IMR-90 (cell line): ENCODE data around the gene SOBP. TPM values are rescaled to one million over a fixed set of nuclear protein-coding genes. Genes with fewer than 3 reads are reported as not detected.

Source experiments
- ATAC-seq: fragments of 200-7000 bp; cut with Tn5 transposase; 2 replicates; pipeline ENCODE4 v1.9.1; 2020; ENCODE audit warnings: low read depth, mild to moderate bottlenecking, moderate library complexity
- BruUV-seq: library from RNA; stranded (reverse); fragments of 400-500 nt; replicated peaks from 2 replicates; lab custom pipeline; 2021; lab: Mats Ljungman, UMichigan
- CTCF ChIA-PET: fragments of 300-600 bp; formaldehyde crosslinking; extraction: SDS; loops from one replicate; lab custom pipeline; 2021; ENCODE audit warnings: antibody characterized with exemption; lab: Yijun Ruan, JAX
- POLR2A ChIA-PET: fragments of 300-600 bp; sonication (Branson Sonifier 250); formaldehyde crosslinking; loops from one replicate; lab custom pipeline; 2022; ENCODE audit warnings: antibody characterized with exemption; ENCODE audit not compliant: unreplicated experiment; lab: Charles Lee
- DNase-seq: peaks from one replicate; pipeline ENCODE4 v3.0.0; 2013
- H2AFZ ChIP-seq: replicated peaks from 2 replicates; pipeline ENCODE3; 2013; ENCODE audit warnings: low read length, mild to moderate bottlenecking; ENCODE audit not compliant: poor library complexity
- H2AK5ac ChIP-seq: 2 replicates; pipeline ENCODE4 v1.6.1; 2013; ENCODE audit warnings: low read depth, low read length, inconsistent platforms
- H2AK9ac ChIP-seq: replicated peaks from 2 replicates; pipeline ENCODE3; 2013; ENCODE audit warnings: mild to moderate bottlenecking, low read depth, low read length, moderate library complexity; ENCODE audit not compliant: poor library complexity
- H2BK120ac ChIP-seq: 2 replicates; pipeline ENCODE4 v1.6.1; 2013; ENCODE audit warnings: low read depth, low read length, inconsistent platforms
- H2BK15ac ChIP-seq: 3 replicates; pipeline ENCODE4 v1.6.1; 2013; ENCODE audit warnings: low read depth, low read length, inconsistent platforms
- H2BK20ac ChIP-seq: 2 replicates; pipeline ENCODE4 v1.6.1; 2013; ENCODE audit warnings: low read depth, mild to moderate bottlenecking, inconsistent platforms, low read length, moderate library complexity
- H2BK5ac ChIP-seq: 2 replicates; pipeline ENCODE4 v1.6.1; 2013; ENCODE audit warnings: mild to moderate bottlenecking, low read depth, low read length, inconsistent platforms; ENCODE audit not compliant: poor library complexity, severe bottlenecking
- H3K14ac ChIP-seq: replicated peaks from 2 replicates; pipeline ENCODE4 v1.6.1; 2013; ENCODE audit warnings: low read depth, low read length, inconsistent platforms
- H3K18ac ChIP-seq: 2 replicates; pipeline ENCODE4 v1.6.1; 2013; ENCODE audit warnings: low read depth, low read length, control low read depth
- H3K23ac ChIP-seq: 2 replicates; pipeline ENCODE4 v1.6.1; 2013; ENCODE audit warnings: low read depth, low read length, inconsistent platforms
- H3K27ac ChIP-seq: 2 replicates; pipeline ENCODE4 v1.5.1; 2013; ENCODE audit warnings: mild to moderate bottlenecking, control low read depth, low read length; ENCODE audit not compliant: insufficient read depth
- H3K27me3 ChIP-seq: 2 replicates; pipeline ENCODE4 v1.6.1; 2013; ENCODE audit warnings: low read length; ENCODE audit not compliant: control insufficient read depth, insufficient read depth
- H3K36me3 ChIP-seq: 2 replicates; pipeline ENCODE4 v1.6.1; 2013; ENCODE audit warnings: low read length, mixed read lengths; ENCODE audit not compliant: control insufficient read depth, insufficient read depth
- H3K4ac ChIP-seq: 2 replicates; pipeline ENCODE4 v1.6.1; 2013; ENCODE audit warnings: low read depth, low read length, inconsistent platforms
- H3K4me1 ChIP-seq: 2 replicates; pipeline ENCODE4 v1.6.1; 2013; ENCODE audit warnings: low read length, mixed read lengths; ENCODE audit not compliant: control insufficient read depth, insufficient read depth
- H3K4me2 ChIP-seq: 2 replicates; pipeline ENCODE4 v1.6.1; 2013; ENCODE audit warnings: low read depth, mild to moderate bottlenecking, control low read depth, low read length, moderate library complexity
- H3K4me3 ChIP-seq: 2 replicates; pipeline ENCODE4 v1.5.1; 2013; ENCODE audit warnings: low read depth, mild to moderate bottlenecking, control low read depth, low read length, moderate library complexity; ENCODE audit not compliant: insufficient read depth
- H3K56ac ChIP-seq: 2 replicates; pipeline ENCODE4 v1.6.1; 2013; ENCODE audit warnings: low read length, inconsistent platforms; ENCODE audit not compliant: insufficient read depth; ENCODE audit errors: extremely low read depth
- H3K79me1 ChIP-seq, 2 experiments: 2 replicates each; pipeline ENCODE4 v1.6.1; 2013; ENCODE audit warnings: low read length in 2 of 2, inconsistent platforms in 1 of 2, low read depth in 1 of 2
- H3K9ac ChIP-seq: 2 replicates; pipeline ENCODE4 v1.6.1; 2013; ENCODE audit warnings: low read depth, low read length, control low read depth
- H3K9me1 ChIP-seq: 2 replicates; pipeline ENCODE4 v1.6.1; 2013; ENCODE audit warnings: low read length, inconsistent platforms; ENCODE audit not compliant: insufficient read depth
- H3K9me3 ChIP-seq: 2 replicates; pipeline ENCODE4 v1.6.1; 2013; ENCODE audit warnings: low read length; ENCODE audit not compliant: control insufficient read depth, insufficient read depth
- H4K20me1 ChIP-seq: 2 replicates; pipeline ENCODE4 v1.6.1; 2013; ENCODE audit warnings: low read length, inconsistent platforms; ENCODE audit not compliant: insufficient read depth
- H4K5ac ChIP-seq: 2 replicates; pipeline ENCODE4 v1.6.1; 2013; ENCODE audit warnings: mild to moderate bottlenecking, low read depth, low read length, control low read depth
- H4K8ac ChIP-seq, 2 experiments: 2 replicates each; pipeline ENCODE4 v1.6.1; 2013; ENCODE audit warnings: low read depth in 2 of 2, low read length in 2 of 2, control low read depth in 1 of 2, inconsistent platforms in 1 of 2
- H4K91ac ChIP-seq: 2 replicates; pipeline ENCODE4 v1.6.1; 2013; ENCODE audit warnings: low read depth, low read length, inconsistent platforms; ENCODE audit not compliant: insufficient read depth
- BHLHE40 ChIP-seq: fragments of 150-350 bp; IDR thresholded peaks from 2 replicates; pipeline ENCODE4 v1.6.1; 2016; ENCODE audit warnings: mild to moderate bottlenecking, low read depth, low read length
- CEBPB ChIP-seq: IDR thresholded peaks from 2 replicates; pipeline ENCODE4 v1.6.1; 2012; ENCODE audit warnings: low read depth, low read length, improper control_type of control experiment
- CHD1 ChIP-seq: IDR thresholded peaks from 2 replicates; pipeline ENCODE4 v1.6.1; 2012; ENCODE audit warnings: low read depth, low read length, improper control_type of control experiment
- CTCF ChIP-seq: conservative IDR thresholded peaks from 2 replicates; pipeline ENCODE4 v1.5.1; 2012; ENCODE audit warnings: mild to moderate bottlenecking, low read depth, low read length, improper control_type of control experiment
- MAFK ChIP-seq: IDR thresholded peaks from 2 replicates; pipeline ENCODE4 v1.6.1; 2012; ENCODE audit warnings: low read depth, low read length, improper control_type of control experiment
- RAD21 ChIP-seq: IDR thresholded peaks from 2 replicates; pipeline ENCODE4 v1.6.1; 2012; ENCODE audit warnings: low read length, improper control_type of control experiment
- RCOR1 ChIP-seq: IDR thresholded peaks from 2 replicates; pipeline ENCODE4 v1.6.1; 2012; ENCODE audit warnings: mild to moderate bottlenecking, low read length, improper control_type of control experiment; ENCODE audit not compliant: insufficient replicate concordance
- RFX5 ChIP-seq: IDR thresholded peaks from 2 replicates; pipeline ENCODE4 v1.8.0; 2012; ENCODE audit warnings: low read depth, mild to moderate bottlenecking, low read length, moderate library complexity
- SMC3 ChIP-seq: fragments of 150-350 bp; IDR thresholded peaks from 2 replicates; pipeline ENCODE4 v1.6.1; 2016; ENCODE audit warnings: low read depth, mild to moderate bottlenecking, antibody characterized with exemption, low read length, moderate library complexity
- USF2 ChIP-seq: fragments of 150-350 bp; IDR thresholded peaks from 2 replicates; pipeline ENCODE4 v1.6.1; 2017; ENCODE audit warnings: mild to moderate bottlenecking, antibody characterized with exemption, low read length, low read depth
- WGBS, 2 experiments: methylation state at CpG; one replicate each; pipeline versions ENCODE4 v1.1.5 to v1.1.7; 2013; ENCODE audit warnings: missing lambda C conversion rate in 2 of 2; ENCODE audit not compliant: insufficient read length in 1 of 2; ENCODE audit errors: extremely low coverage in 2 of 2; 5-methylcytosine and 5-hydroxymethylcytosine counted together
- dilution Hi-C: fragments of 300-500 bp; cut with HindIII; formaldehyde crosslinking; loops from one replicate; pipeline ENCODE4 v1.14.3; 2018; ENCODE audit warnings: low sequenced_read_pairs; ENCODE audit not compliant: unreplicated experiment
- in situ Hi-C: fragments of 300-500 bp; cut with MboI; formaldehyde crosslinking; loops from 3 replicates; pipeline ENCODE4 v1.14.3; 2019; ENCODE audit warnings: low sequenced_read_pairs, inconsistent platforms, mixed read lengths
- intact Hi-C: fragments of 100-400 bp; cut with micrococcal nuclease; formaldehyde crosslinking; loops from 2 replicates; pipeline ENCODE4 v1.10.0; 2022
- polyA plus RNA-seq, 3 experiments: library from polyadenylated mRNA; depleted of rRNA; stranded (reverse); fragments of >200 nt; gene quantifications; 2 replicates each; pipeline ENCODE4 v1.2.3, GENCODE V29; 2012; ENCODE audit warnings: low replicate concordance in 1 of 3
- total RNA-seq: library from RNA; depleted of rRNA; stranded (reverse); fragments of >200 nt; gene quantifications from 2 replicates; pipeline ENCODE4 v1.2.3, GENCODE V29; 2012

SOBP gene
- total and polyA plus RNA-seq, 2 of the 4 experiments (the other 2 are of a cell fraction): 0.60 to 0.72 TPM

- TF ChIP-seq BHLHE40: no peak
- no peak for TF ChIP-seq CEBPB
Measured at GRCh38 chr6:107689951-107690642, 200.2 kb downstream of the SOBP start (continued).

GRCh38 chr6:107690643-107691061, 200.7 kb downstream of the SOBP start:
- Histone ChIP-seq H3K9me3 (no peaks in the 10 kb centered on the region), H2BK120ac (peak overlapping the region; percentile 73), H4K8ac (peak overlapping the region; percentile 38; a peak in 2 of 4 replicates), H3K9me1 (peaks cover 10% of the 10 kb centered on the region), H3K4me1 (peaks cover 23% of the 10 kb centered on the region), H3K9ac (no peak overlapping the region; the same call in 1 of the 2 replicates), H2AFZ (peak overlapping the region; percentile 89), H3K14ac (peak overlapping the region; percentile 52; the same call in 1 of the 2 replicates), H3K56ac (no peak overlapping the region; the same call in 1 of the 2 replicates), H3K4ac (peak overlapping the region; percentile 85; the same call in 1 of the 2 replicates), H3K18ac (0 out of 2 replicates have a peak overlapping the region, but pooled peaks have one; percentile 5), H3K27me3 (no peaks in the 10 kb centered on the region), H2AK5ac (peak overlapping the region; percentile 61; the same call in 1 of the 2 replicates), H3K27ac (peak overlapping the region; percentile 75), H3K23ac (peak overlapping the region; percentile 33; the same call in 1 of the 2 replicates), H4K91ac (peak overlapping the region; percentile 41; the same call in 1 of the 2 replicates), H4K5ac (peak overlapping the region; percentile 64; the same call in 1 of the 2 replicates), H4K20me1 (no peaks in the 10 kb centered on the region), H2AK9ac (peak overlapping the region; percentile 17), H2BK15ac (no peak overlapping the region; the same call in 2 of the 3 replicates), H3K4me3 (no peak overlapping the region), H3K4me2 (no peak overlapping the region; the same call in 1 of the 2 replicates), H3K79me1 (no peaks in the 10 kb centered on the region), H2BK5ac (peak overlapping the region; percentile 49), H2BK20ac (peak overlapping the region; percentile 9; the same call in 1 of the 2 replicates), H3K36me3 (no peaks in the 10 kb centered on the region)
- intact Hi-C loops (no loop called here), dilution Hi-C loops (no loop called here), in situ Hi-C loops (no loop called here)
- WGBS, 2 experiments: no CpG with 5 or more reads among the region's 6 CpGs
- ATAC-seq (no peak), DNase-seq (no peak)
- no peak for TF ChIP-seq RFX5
- no peak for TF ChIP-seq USF2
- no peak for TF ChIP-seq RCOR1
- no peak for TF ChIP-seq MAFK
- no peak for TF ChIP-seq CHD1
- TF ChIP-seq SMC3: no peak
- TF ChIP-seq CTCF: no peak
- no peak for TF ChIP-seq BHLHE40
- no peak for TF ChIP-seq RAD21
- POLR2A ChIA-PET: no interaction called here
- CTCF ChIA-PET: interaction anchor here (1.1 kb wide), 1 partner anchor 157 kb away, joined by 3 read pairs; no protein-coding TSS in a partner anchor
- BruUV-seq: no TSS peak
